Cardiac fibroblast (primary cell): Measurements from ENCODE around the gene MEGF11.

Source experiments
- DNase-seq, 2 donors: peaks; one replicate each; pipeline versions ENCODE4 v3.0.0 to v3.0.0-alpha.2; 2010; ENCODE audit warnings: low read depth in 2 of 2
- H3K4me3 ChIP-seq, 2 donors: replicated peaks in 1 of 2; 1 replicate in 1 of 2; 2 replicates in 1 of 2; pipeline ENCODE4 v1.5.1; 2011; ENCODE audit warnings: low read depth in 2 of 2, low read length in 2 of 2, mild to moderate bottlenecking in 2 of 2, moderate library complexity in 1 of 2
- TF ChIP-seq, protein P1 (sequence below): IDR thresholded peaks from one replicate; pipeline ENCODE4 v1.5.1; 2011; ENCODE audit warnings: low read depth, mild to moderate bottlenecking, low read length, inconsistent platforms

MEGF11 gene

DNA sequence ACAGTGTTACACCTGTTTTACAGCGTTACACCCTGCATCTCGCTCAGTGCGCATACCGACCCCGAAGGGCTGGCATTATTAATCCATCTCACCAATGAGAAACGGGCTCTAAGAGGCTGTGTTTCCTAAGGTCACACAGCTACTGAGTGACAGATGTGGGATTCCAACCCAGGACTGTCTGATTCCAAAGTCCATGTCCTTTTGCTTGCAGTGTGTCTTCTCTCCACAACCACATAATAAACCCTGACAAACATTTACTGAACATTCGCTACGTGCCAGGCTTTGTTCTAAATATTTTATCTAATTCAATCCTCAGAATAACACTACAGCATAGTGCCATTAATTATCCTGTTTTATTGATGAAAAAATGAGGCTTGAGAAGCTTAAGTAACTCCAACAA lies 305.2 kb downstream of the MEGF11 start:
- TF ChIP-seq, protein P1, sequence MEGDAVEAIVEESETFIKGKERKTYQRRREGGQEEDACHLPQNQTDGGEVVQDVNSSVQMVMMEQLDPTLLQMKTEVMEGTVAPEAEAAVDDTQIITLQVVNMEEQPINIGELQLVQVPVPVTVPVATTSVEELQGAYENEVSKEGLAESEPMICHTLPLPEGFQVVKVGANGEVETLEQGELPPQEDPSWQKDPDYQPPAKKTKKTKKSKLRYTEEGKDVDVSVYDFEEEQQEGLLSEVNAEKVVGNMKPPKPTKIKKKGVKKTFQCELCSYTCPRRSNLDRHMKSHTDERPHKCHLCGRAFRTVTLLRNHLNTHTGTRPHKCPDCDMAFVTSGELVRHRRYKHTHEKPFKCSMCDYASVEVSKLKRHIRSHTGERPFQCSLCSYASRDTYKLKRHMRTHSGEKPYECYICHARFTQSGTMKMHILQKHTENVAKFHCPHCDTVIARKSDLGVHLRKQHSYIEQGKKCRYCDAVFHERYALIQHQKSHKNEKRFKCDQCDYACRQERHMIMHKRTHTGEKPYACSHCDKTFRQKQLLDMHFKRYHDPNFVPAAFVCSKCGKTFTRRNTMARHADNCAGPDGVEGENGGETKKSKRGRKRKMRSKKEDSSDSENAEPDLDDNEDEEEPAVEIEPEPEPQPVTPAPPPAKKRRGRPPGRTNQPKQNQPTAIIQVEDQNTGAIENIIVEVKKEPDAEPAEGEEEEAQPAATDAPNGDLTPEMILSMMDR, result no peak
- no peak overlapping the region for H3K4me3 ChIP-seq
- no peak for DNase-seq

- no peak overlapping the region for H3K4me3 ChIP-seq
- DNase-seq, result no peak
- TF ChIP-seq, protein P1, result no peak
Observed at GRCh38 chr15:65947041-65947440, 306.5 kb downstream of the MEGF11 start.

DNA sequence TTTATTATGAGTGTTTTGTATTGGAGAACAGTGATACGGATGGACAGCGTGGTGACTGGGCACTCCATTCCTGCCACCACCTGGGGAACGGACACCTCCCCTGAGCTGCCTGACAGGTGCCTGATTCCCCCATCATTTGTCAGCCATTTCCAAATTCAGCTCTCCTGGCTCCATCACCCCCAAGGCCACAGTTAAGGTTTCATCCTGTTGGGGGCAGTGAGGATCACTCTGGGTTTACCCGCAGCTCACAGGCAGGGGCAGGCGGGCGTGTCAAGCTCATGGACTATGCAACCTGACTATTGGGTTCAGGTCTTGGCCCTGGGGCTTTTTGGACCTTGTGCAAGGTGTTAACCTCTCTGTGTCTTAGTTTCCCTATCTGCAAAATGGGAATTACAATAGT lies 307.9 kb downstream of the MEGF11 start:
- DNase-seq, result no peak
- no peak overlapping the region for H3K4me3 ChIP-seq
- TF ChIP-seq, protein P1, result no peak

GRCh38 chr15:65944404-65944803 lies 309.1 kb downstream of the MEGF11 start:
- TF ChIP-seq, protein P1, result no peak
- DNase-seq, result no peak
- H3K4me3 ChIP-seq, result no peak overlapping the region

- DNase-seq, result no peak
- TF ChIP-seq, protein P1, result no peak
Observed at GRCh38 chr15:65942436-65942835, 311.1 kb downstream of the MEGF11 start.

DNA sequence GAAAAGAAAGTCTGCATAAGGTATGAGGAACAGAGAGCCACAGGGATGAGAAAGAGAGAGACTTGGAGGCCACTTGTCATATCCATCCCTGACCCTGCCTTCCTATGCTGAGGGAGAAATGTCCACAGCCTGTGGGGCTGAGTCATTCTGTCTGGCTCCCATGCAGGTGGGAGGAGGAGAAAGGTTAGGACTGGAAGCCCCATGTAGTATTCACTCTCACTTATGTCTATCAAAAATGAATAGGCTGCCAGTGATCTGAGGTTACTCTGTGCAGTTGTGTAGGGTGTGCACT lies 313.0 kb downstream of the MEGF11 start:
- TF ChIP-seq, protein P1, result no peak
- peak in 1 of 2 donors; percentile 35 for DNase-seq
- no peak overlapping the region for H3K4me3 ChIP-seq

More at GRCh38 chr15:65942436-65942835, 311.1 kb downstream of the MEGF11 start:
- H3K4me3 ChIP-seq, result no peak overlapping the region

- TF ChIP-seq, protein P1, result no peak
- no peak overlapping the region for H3K4me3 ChIP-seq
- DNase-seq, result peak; percentile 77 to 92
Observed at GRCh38 chr15:65939901-65940617, 313.5 kb downstream of the MEGF11 start.
